Measurements from ENCODE around the gene FOXO3. TPM values are rescaled to one million over a fixed set of nuclear protein-coding genes. Genes with fewer than 3 reads are reported as not detected.

FOXO3 gene
- total and polyA plus RNA-seq, 3 donors from 2014 or later: 27.5 to 112 (median 81.5) TPM

DNA sequence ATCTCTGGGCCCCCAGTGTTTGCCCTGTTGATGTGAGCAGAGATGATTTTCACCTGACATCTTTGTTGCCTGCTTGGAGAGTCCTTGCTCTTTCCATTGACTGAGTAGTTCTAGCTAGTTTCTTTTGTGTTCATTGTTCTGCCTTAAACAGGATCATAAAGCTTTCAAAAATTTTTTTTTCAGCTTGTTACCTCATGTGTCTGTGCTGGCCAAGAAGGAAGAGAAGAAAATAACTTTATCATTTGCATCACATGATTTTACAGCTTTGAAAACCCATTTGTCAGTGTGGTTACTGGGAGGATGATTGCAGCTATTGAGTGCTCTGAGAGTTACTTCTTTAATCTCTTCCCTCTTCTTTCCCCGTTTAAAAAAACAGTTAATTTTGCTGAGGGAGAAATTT, 16.0 kb downstream of the FOXO3 start:
- Histone ChIP-seq H3K27ac (peak overlapping the region in 1 of 2 donors; percentile 51), H3K27me3 (no peaks in the 10 kb centered on the region), H3K36me3 (ENCODE audit: low read depth, missing control alignments) (no peaks in the 10 kb centered on the region), H3K4me3 (no peak overlapping the region), H3K9me3 (no peaks in the 10 kb centered on the region), H3K4me1 (peaks cover 49% of the 10 kb centered on the region)
- no peak for TF ChIP-seq POLR2A (IDR thresholded peaks at IDR 0.05)
- TF ChIP-seq, protein P1, sequence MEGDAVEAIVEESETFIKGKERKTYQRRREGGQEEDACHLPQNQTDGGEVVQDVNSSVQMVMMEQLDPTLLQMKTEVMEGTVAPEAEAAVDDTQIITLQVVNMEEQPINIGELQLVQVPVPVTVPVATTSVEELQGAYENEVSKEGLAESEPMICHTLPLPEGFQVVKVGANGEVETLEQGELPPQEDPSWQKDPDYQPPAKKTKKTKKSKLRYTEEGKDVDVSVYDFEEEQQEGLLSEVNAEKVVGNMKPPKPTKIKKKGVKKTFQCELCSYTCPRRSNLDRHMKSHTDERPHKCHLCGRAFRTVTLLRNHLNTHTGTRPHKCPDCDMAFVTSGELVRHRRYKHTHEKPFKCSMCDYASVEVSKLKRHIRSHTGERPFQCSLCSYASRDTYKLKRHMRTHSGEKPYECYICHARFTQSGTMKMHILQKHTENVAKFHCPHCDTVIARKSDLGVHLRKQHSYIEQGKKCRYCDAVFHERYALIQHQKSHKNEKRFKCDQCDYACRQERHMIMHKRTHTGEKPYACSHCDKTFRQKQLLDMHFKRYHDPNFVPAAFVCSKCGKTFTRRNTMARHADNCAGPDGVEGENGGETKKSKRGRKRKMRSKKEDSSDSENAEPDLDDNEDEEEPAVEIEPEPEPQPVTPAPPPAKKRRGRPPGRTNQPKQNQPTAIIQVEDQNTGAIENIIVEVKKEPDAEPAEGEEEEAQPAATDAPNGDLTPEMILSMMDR (IDR thresholded peaks at IDR 0.05): no peak
- 39 to 62% methylated on average over 1 of the region's 1 CpG for WGBS, 2 donors
- DNase-seq: no peak
- intact Hi-C loops (cut with DNase I; ENCODE audit: low total_unique reads): no loop called here

DNA sequence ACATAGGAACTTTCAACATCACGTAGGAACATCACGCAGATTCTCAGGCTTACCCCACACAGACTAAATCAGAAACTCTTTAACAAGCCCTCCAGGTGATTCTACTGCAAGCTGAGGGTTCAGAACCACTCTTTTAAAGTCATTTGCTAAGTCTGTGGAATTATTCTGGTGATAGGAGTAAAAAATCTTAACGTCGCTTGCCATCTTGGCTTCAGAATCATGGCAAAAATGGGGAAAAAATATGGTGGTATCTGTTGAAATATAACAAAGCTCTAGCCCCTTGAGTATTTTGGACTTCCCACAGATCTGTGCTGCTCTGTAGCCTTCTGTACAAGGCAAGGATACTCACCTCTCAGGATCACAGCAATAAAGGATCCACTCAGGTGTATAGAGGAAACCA, 17.4 kb downstream of the FOXO3 start:
- peaks cover 64% of the 10 kb centered on the region for H3K4me1 ChIP-seq
- WGBS, 2 donors: 85 to 93% methylated on average over 4 of the region's 4 CpGs
- peak overlapping the region in 1 of 2 donors; percentile 35 for H3K27ac ChIP-seq
- TF ChIP-seq POLR2A (IDR thresholded peaks at IDR 0.05): no peak
- TF ChIP-seq, protein P1 (IDR thresholded peaks at IDR 0.05): no peak
- DNase-seq: no peak
- intact Hi-C loops (cut with DNase I; ENCODE audit: low total_unique reads): no loop called here
- no peaks in the 10 kb centered on the region for H3K36me3 ChIP-seq (ENCODE audit: low read depth, missing control alignments)
- no peak overlapping the region for H3K4me3 ChIP-seq
- H3K27me3 ChIP-seq: no peaks in the 10 kb centered on the region
- H3K9me3 ChIP-seq: no peaks in the 10 kb centered on the region

DNA sequence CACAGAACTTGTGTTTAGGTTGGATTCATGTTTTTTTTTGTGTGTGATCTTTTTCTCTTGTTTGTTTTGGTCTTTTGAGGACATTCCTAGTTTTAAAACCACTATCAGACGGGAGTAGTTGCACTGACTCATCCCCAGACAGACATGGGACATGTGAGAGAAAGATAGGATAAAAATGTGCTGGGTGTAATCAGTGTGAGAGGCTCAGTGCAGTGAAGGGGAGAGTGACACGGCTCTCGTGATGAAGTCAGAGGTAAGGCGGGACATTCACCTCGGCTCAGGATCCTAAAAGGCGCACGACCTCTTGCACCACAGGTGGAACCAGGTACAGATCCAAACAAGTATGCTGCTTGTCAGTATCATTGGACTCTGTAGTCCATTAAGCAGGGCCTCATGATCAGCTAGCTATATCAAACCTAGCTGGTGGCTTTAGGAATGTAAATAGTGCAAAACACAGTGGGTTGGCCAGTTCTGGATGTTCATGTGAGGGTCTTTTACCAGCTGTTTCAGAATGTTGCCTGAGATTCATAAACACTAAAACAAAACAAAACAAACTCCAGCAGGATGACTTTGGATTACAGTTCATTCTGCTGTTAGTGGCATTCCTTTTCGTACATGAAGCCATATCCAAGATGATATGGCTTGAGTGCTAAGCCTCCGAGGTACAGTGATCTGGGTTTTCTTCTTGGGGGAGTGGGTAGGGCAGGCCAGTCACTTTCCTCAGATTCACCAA, 18.0 kb downstream of the FOXO3 start:
- Histone ChIP-seq H3K36me3 (ENCODE audit: low read depth, missing control alignments) (no peaks in the 10 kb centered on the region), H3K27me3 (no peaks in the 10 kb centered on the region), H3K4me3 (no peak overlapping the region), H3K4me1 (peaks cover 69% of the 10 kb centered on the region), H3K27ac (peak overlapping the region in 1 of 2 donors; percentile 35), H3K9me3 (no peaks in the 10 kb centered on the region)
- intact Hi-C loops (cut with DNase I; ENCODE audit: low total_unique reads): no loop called here
- DNase-seq: peak; percentile 56
- WGBS, 2 donors: 49 to 54% methylated on average over 9 of the region's 9 CpGs
- TF ChIP-seq, protein P1 (IDR thresholded peaks at IDR 0.05): no peak
- TF ChIP-seq POLR2A (IDR thresholded peaks at IDR 0.05): no peak

DNA sequence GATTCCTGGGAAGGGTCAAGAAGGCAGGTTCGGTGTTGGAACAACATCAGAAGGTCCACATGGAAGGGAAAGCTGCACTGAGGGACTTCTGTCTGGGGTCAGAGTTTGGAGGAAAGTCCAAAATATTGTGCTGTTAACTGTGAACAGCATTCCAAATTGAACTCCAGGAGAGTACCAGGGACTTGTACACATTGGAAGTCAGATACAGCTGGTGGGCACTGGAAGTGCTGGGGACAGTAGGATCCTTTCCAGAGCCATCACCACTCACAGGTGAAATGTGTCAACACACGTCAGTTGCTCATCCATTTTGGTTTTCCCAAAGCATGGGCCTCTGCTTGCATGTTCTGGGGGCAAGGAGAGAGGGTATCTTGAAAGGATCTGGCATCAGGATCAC, 18.6 kb downstream of the FOXO3 start:
- no peak for TF ChIP-seq POLR2A (IDR thresholded peaks at IDR 0.05)
- TF ChIP-seq, protein P1 (IDR thresholded peaks at IDR 0.05): no peak
- peaks cover 70% of the 10 kb centered on the region for H3K4me1 ChIP-seq
- intact Hi-C loops (cut with DNase I; ENCODE audit: low total_unique reads): no loop called here
- peak overlapping the region in 1 of 2 donors; percentile 35 for H3K27ac ChIP-seq
- H3K9me3 ChIP-seq: no peaks in the 10 kb centered on the region
- H3K27me3 ChIP-seq: no peaks in the 10 kb centered on the region
- no peak for DNase-seq
- H3K4me3 ChIP-seq: no peak overlapping the region
- no peaks in the 10 kb centered on the region for H3K36me3 ChIP-seq (ENCODE audit: low read depth, missing control alignments)
- 73 to 79% methylated on average over 2 of the region's 2 CpGs for WGBS, 2 donors

DNA sequence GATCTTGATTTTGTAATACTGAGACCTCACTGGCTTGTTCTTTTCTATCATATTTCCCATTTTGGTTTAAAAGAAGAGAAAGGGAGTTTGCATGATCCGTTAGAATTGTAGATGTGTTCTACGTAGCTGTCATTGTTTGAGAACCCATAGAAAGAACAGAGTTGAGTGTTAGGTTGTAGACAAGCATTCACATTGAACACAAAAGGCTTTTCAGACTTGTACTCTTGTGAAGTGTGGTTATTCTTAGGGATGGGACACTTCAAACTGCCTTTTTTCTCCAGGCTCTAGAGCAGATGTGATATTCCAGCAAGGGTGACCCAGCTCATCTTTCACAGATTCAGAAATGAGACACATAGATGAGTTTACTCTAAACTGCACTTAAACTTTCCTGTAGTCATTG, 19.9 kb downstream of the FOXO3 start:
- H3K27ac ChIP-seq: peak overlapping the region in 1 of 2 donors; percentile 55
- H3K9me3 ChIP-seq: no peaks in the 10 kb centered on the region
- no peaks in the 10 kb centered on the region for H3K27me3 ChIP-seq
- no peaks in the 10 kb centered on the region for H3K36me3 ChIP-seq (ENCODE audit: low read depth, missing control alignments)
- no peak overlapping the region for H3K4me3 ChIP-seq
- WGBS, 2 donors: 71 to 83% methylated on average over 2 of the region's 2 CpGs
- H3K4me1 ChIP-seq: peaks cover 66% of the 10 kb centered on the region
- no peak for TF ChIP-seq POLR2A (IDR thresholded peaks at IDR 0.05)
- TF ChIP-seq, protein P1 (IDR thresholded peaks at IDR 0.05): no peak
- DNase-seq: no peak
- intact Hi-C loops (cut with DNase I; ENCODE audit: low total_unique reads): no loop called here

Measured in testis (tissue), 3 donors.